ENCODE data around the gene C6orf141.
"Not testable (repeated sequence)": the region's sequence is repeated elsewhere in the genome, so short reads cannot be mapped to it uniquely, and the experiment has no call there.

The C6orf141 gene

GRCh38 chr6:49579649-49580048, 29.2 kb downstream of the C6orf141 start:
- DNase-seq: no peak

GRCh38 chr6:49582529-49582928, 32.1 kb downstream of the C6orf141 start:
- DNase-seq: no peak

GRCh38 chr6:49587262-49587661, 36.8 kb downstream of the C6orf141 start:
- DNase-seq: not testable (repeated sequence)
